Stimulated activated CD4-positive, alpha-beta T cell treated with anti-CD3 and anti-CD28 coated beads, Interleukin-2, amount 100 ng/mL, for 24 hours (primary cell): ENCODE data around the gene FGD5.

Experiments
- DNase-seq, 2 donors: peaks; one replicate each; pipeline ENCODE4 v3.0.0-alpha.2; 2020

The FGD5 gene

DNA sequence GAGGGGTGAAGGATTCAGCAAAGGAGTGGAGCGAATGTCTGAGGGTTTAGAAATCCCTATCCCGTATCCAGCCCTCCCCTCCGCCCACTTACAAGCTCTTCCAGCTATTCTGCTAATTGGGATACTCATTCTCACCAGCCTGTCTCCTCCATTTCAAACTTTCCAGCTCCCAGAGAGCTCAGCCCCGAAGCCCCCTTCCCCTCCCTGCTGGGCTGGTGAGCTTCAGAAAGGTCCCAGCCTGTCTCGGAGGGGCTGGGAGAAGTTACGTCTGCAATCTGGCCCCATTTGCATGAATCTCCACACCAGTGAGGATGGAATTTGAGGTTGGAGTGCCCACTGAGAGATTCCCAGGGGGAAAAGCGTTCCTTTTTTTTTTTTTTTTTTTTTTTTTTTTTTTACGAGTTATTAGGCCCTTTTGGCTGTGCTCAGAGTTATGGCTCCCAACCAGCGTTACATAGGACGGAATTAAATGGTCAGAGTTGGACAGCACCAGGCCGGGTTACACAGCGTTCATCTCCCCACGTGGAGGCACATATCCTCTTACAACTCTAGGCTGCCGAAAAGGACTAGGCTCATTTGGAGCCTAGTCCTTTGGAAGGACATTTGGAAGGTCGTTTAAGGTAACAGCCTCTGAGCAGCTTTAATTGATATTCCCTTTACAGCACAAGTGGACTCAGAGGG is 34.6 kb downstream of the FGD5 start:
- DNase-seq, result no peak

DNA sequence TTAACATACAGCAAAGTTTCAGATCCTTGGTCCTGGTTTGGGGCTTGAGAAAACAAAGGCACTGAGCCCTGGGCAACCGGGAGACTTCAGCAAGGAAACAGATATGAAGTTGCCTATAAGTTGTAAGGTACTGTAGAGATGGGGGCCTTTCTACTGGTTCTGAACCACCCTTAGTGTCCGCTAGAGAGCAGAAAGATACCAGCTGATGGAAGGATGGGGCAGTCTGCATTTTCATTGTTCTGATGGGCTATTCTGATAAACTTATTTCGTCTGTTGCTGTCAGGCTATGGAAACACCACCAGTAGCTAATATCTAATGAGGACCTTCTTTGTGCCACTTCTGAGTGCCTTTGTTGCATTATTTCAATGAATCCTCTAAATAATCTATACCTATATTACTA is 38.7 kb downstream of the FGD5 start:
- no peak for DNase-seq

DNA sequence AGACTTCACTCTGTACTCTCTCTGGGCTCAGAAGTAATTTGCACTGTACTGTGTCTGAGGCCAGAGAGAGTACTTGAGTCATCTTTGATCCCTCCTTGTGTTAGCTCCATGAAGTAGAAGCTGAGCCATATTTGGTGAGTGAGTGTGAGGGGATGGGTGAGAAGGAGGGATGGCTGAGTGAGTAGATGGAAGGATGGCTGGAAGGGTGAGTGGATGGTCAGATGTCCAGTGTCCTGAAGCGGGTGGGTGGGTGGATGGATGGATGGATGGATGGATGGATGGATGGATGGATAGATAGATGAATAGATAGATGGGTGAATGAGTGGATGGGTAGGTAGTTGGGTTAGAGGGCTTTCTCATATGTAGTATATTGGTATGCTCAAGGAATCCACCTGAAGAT is 39.3 kb downstream of the FGD5 start:
- DNase-seq, result no peak

DNA sequence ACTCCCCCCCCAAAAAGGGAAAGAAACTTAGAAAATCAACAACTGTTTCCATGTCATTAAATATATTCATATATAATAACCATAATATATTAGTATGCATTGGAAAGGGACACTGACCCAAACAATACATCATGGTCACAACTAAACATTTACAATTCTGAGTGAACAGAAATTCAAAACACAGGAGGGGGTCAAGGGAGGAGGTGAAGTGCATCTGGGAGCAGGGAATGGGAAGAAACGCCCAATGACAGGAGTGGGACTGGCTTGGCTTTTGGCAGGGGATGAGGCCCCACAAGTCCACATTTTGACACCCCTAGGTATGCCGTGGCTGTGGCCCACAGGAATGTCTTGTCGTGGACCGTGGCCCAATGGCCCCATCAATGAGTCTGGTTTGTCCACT is 41.1 kb downstream of the FGD5 start:
- DNase-seq, result no peak

- no peak for DNase-seq
Measured at GRCh38 chr3:14861031-14861430, 42.3 kb downstream of the FGD5 start.

DNA sequence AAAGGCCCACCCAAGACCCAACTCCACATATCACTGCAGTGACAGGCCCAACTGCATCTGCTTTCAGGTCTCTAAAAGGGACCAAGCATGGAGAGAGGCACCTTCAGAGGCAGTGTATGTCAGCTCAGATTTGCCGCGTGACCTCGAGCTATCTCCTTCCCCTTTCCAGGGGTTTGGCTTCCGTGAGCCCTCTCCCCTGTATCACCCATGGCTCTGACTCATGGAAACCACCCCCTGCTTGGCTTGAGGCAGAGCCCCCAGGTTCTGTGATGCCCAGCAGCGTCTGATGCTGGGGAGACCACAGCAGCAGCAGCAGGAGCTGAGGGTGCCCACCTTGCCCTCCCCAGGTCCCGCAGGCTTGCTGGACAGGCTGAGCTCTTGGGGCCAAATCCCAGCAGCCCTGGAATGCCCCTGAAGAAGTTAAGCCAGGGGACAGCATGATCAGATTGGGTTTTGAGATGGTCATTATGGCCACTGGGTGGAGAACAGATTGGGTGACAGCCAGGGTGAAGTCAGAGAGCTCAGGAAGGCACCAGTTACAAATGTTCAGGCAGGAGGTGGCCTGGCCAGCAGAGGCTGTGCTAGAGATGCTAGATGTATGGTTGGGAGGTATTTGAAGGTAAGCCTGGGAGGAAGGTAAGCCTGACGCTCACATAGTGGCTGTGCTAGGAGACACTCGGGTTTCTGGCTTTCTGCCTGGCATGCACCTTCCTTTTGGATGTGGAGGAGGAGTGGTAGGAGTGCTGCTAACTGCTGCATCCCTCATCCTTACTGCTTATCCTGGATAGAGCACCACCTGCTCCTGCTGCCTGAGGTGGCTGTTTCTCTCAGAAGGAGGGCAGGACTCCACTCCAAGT is 42.9 kb downstream of the FGD5 start:
- DNase-seq, result no peak

- no peak for DNase-seq
Measured at GRCh38 chr3:14862303-14862660, 43.5 kb downstream of the FGD5 start.

DNA sequence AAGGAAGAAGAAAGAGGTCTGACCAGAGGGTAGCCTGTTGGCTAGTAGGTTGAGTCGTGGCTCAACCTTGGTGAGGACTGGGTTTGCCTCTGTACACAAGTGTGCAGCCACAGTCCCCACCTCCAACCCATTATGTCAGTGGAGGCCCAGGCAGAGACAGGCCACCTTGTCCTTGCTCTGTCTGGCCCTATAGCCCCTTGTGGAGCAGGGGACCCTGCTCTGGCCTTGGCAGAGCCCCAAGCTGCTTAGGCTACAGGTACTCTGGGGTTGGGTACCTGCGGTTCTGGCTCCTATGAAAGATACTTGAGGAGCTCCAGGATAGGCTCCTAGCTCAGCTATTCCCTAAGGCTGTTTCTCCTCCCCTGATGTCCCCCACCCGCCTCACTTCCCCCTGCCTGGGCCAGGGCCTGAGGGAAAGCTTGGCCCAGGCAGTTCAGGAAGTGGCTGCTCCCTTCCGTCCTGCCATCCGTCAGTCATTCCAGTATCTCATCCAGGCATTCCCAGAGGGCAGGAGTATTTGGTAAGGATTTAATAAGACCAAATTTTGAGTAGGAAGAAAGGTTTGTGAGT is 44.0 kb downstream of the FGD5 start:
- no peak for DNase-seq

- no peak for DNase-seq
Measured at GRCh38 chr3:14863333-14864100, 44.8 kb downstream of the FGD5 start.

- DNase-seq, result no peak
Measured at GRCh38 chr3:14864131-14864530, 45.4 kb downstream of the FGD5 start.

DNA sequence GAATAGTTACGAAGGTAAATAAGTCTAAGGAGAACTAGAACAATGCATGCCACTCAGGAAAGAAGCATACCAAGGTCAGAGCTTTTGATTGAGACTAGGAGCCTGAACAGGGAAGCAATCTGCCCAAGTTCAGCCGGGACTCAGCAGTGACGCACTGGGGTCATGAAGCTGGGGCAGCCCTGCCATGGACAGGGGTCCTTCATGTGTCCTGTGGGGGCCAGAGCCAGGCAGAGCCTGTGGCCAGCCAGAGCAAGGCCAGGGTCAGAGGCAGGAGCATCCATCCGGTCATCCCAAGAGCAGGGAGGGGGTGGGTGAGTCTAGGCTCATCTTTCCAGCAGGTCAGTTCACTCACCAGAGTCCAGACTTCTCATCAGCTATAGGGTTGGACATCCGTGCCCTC is 47.9 kb downstream of the FGD5 start:
- no peak for DNase-seq

DNA sequence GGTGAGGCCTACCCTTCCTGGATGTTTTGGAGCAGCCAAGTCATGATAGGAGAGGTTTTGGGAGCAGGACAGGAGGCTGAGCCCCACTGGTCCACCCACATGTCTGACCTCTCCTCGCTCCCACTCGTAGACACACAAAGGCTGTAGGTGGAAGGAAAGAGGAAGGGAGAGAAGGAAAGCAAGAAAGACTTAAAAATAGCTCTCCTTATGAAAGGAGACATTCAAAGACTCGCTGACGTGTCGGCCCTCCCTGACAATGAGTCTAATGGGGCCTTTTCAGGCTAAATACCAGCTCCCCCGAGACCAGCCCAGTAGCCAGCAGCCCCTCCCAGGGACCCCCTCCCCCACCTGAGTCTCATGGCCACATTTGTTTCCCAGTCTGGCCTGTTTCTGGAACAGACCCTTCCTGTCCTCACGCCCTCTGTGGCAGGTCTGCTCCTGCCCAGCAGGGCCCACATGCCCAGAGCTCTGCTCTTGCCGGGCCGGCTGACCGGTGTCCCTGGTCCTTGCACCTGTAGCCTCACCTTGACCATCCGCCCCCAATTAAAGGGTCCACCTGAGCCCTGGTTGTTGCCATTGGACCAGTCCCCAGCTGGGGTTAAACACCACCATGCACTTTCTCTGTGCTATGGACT is 49.3 kb downstream of the FGD5 start:
- no peak for DNase-seq

DNA sequence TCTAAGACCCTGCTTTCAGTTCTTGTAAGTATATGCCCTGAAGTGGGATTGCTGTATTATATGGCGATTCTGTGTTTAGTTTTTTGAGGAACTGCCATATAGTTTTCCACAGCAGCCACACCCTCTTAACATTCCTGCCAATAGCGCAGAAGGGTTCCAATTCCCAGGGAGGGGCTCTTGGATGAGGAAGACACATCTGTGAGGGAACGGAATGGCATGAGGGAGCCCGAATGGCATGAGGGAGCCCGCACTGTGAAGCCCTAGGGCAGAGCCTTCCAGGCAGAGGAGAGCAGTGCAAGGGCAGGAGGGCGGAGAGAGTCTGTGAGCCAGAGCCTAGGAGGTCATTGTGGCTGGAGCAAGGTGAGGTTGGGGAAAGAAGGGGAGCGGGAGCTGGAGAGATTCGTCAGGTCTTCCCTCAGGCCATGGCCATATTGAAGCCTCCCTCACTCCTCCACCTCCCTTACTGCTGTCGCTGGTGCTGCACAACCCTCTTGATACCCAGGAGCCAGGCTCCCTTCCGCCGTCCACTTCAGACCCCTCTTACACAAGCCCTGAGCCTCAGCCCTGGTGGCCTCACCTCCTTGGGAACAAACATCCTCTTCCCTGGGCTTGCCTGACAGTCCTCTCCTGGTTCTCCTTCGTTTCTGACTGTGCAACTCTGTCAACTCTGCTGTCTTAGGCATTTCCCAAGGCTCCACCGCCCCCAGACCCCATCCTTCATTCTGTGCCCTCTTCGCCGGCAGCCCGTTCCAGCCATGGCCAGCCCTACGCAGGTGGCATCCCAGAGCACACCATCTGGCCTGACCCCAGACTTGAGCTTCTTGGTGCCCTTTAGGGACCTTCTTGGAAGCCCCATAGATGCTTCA is 51.4 kb downstream of the FGD5 start:
- no peak for DNase-seq

GRCh38 chr3:14870783-14871060 is 52.0 kb downstream of the FGD5 start:
- no peak for DNase-seq

DNA sequence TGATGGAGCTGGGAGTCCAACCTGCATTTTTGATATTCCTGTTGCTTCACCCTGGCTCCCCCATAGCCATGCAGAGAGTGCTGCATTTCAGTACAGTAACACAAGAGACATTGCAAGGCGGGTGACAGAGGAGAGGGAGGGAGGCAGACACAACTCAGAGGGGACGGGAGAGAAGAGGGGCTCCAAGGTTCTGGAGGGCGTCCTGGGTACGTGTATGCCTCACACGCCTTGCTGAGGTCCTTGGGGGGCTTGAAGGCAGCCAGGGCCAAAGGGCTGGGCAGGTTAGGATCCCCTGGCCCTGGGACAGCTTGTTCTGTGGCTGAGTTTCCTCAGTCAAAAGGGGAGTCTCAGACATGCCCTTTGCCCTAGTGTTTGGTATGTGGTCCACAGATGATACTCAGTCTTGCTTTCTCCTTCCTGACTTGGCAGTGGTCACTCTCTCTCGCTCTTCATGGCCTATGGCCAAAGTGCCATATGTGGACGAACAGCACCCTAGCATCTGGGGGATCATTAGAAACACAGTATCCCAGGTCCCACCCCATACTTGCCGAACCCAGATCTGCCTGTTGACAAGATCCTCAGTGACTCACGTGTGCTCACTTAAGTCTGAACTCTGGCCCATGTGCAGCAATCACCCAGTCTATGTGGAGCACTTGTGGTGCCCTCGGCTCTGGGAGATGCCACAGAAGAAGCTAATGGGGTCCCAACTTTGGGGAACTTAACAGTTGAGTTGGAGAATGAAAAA is 52.9 kb downstream of the FGD5 start:
- DNase-seq, result no peak

GRCh38 chr3:14872706-14873105 is 53.9 kb downstream of the FGD5 start:
- DNase-seq, result no peak

DNA sequence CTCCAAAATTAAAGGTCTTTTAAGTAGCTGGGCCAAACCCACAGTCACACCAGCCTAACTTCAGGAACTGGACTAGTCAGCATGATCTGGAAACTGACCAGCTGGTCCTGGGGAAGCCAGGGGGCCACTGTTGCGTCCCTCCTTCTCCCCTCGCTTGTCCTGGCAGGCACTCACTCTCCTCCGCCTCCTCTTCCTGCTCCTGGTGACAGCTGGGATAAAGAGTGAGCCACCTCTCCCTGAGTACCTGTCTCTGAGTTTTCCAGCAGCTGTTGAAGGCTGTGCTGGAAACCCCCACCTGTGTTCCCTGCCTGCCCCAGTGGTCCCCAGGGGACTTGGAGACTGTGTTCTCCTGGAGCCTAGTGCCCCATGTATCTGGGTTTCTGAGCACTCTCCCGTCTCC is 56.0 kb downstream of the FGD5 start:
- no peak for DNase-seq

GRCh38 chr3:14875411-14876175 is 56.8 kb downstream of the FGD5 start:
- DNase-seq, result no peak

- DNase-seq, result no peak
Measured at GRCh38 chr3:14876921-14877333, 58.2 kb downstream of the FGD5 start.

GRCh38 chr3:14877469-14877868 is 58.7 kb downstream of the FGD5 start:
- DNase-seq, result no peak
